Fibroblast of pulmonary artery (primary cell): ENCODE results near the gene SELENOO.
A peak's percentile ranks its signal among the peaks of the same experiment; 100 is the strongest.

Experiments used
- DNase-seq: peaks from one replicate; pipeline ENCODE4 v3.0.0-alpha.2; 2010; ENCODE audit warnings: low read depth
- H3K4me3 ChIP-seq: replicated peaks from 2 replicates; pipeline ENCODE4 v1.5.1; 2011; ENCODE audit warnings: low read depth, mild to moderate bottlenecking, control low read depth, low read length, moderate library complexity
- TF ChIP-seq, protein P1 (sequence below): IDR thresholded peaks from 2 replicates; pipeline ENCODE4 v1.5.1; 2011; ENCODE audit warnings: mild to moderate bottlenecking, control low read depth, low read length, inconsistent platforms; ENCODE audit errors: missing control alignments

The SELENOO gene

DNA sequence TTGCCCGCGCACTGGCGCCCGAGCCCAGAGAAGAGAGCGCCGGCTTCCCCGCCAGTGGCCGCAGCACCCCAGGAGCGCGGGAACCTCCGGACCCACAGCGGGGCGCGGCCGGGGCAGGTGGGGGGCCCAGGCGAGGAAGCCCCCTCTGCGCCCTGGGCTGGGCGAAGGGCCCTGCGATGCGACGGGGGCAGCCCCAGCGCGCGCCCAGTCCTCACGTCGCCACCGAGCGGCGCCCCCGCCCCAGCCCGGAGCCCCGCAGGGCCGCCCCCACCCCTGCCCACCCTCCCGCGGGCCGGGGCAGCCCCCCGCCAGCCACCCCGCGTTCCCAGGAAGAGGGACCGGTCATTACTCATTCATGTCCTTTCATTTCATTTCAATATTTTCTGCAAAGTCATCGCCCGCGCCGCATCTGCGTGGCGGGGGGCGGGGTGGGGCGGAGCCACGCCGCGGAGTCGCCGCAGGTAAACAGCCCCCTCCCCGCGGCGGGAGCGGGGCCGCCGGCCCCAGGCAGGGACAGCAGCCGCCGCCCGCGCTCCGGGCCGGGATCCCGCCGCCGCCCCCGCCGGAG, 31.0 kb upstream of the SELENOO start:
- TF ChIP-seq, protein P1, sequence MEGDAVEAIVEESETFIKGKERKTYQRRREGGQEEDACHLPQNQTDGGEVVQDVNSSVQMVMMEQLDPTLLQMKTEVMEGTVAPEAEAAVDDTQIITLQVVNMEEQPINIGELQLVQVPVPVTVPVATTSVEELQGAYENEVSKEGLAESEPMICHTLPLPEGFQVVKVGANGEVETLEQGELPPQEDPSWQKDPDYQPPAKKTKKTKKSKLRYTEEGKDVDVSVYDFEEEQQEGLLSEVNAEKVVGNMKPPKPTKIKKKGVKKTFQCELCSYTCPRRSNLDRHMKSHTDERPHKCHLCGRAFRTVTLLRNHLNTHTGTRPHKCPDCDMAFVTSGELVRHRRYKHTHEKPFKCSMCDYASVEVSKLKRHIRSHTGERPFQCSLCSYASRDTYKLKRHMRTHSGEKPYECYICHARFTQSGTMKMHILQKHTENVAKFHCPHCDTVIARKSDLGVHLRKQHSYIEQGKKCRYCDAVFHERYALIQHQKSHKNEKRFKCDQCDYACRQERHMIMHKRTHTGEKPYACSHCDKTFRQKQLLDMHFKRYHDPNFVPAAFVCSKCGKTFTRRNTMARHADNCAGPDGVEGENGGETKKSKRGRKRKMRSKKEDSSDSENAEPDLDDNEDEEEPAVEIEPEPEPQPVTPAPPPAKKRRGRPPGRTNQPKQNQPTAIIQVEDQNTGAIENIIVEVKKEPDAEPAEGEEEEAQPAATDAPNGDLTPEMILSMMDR = no peak
- peak overlapping the region; percentile 42 for H3K4me3 ChIP-seq
- DNase-seq = peak; percentile 37

DNA sequence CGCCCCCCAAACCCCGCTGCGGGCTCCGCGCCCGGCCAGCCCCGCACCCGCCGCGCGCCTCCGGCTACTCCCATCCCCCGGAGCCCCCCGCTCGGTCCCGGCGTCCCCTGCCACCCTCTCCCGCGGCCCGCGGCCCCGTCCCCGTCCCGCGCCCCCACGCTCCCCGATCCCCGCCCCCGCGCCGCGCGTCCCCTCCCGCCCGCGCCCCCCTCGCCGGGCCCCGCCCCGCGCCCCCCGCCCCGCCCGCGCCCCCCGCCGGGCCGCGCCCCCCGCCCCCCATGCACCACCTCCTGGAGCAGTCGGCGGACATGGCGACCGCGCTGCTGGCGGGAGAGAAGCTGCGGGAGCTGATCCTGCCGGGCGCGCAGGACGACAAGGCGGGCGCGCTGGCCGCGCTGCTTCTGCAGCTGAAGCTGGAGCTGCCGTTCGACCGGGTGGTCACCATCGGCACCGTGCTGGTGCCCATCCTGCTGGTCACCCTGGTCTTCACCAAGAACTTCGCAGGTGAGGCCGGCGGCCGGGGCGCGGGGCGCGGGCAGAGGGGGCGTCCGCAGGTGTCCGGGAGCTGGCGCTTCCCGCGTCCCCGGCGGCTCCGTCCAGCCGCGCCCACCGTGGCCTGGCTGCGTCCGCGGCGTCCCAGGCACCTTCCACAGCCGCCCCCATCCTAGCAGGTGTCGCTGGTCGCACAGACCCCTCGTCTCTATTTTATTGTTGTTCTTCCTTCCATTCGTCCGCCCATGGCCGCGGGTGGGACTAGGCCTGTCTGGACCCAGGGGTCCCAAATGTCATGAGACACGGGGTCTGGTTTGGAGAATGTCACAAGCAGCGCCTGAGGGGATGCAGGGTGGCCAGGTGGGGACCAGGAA, 30.1 kb upstream of the SELENOO start, which contains the start of gene PANX2:
PANX2 (plus strand) TSS at position 279 of the 866 bp plus-strand sequence; CDS start at position 279, 0 bp downstream.
- peak within 1 kb of the TSS; percentile 56 for H3K4me3 ChIP-seq
- TF ChIP-seq, protein P1 = no peak
- DNase-seq = peak; percentile 24

DNA sequence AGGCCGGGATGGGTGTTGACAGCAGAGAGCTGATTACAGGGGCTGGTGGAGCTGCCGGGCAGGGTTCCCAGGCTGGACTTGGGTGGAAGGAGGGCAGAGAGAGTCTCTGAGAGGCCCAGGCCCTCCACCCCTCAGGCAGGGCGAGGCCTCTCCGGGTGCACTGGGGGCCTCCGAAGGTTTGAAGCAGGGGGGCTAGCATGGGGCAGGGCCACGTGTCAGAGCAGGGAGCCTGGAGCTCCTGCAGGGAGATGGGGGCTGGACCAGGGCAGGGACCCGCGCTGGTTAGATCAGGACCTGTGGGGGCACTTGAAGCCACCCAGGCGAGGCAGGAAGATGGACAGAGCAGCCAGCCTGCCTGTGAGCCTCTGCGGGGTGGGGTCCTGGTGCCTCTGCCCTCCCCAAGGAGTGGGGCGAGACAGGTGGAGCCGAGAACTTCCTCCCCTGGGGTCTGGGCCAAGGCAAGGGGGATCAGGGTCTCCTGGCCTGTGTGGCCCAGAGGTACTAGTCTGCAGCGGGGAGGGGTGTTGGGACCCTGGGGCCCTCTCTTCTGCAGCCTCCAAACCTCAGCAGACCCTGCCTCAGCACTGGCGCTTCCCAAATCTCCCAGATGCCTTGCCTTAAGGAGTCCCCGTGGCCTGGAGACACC, 29.4 kb upstream of the SELENOO start:
- H3K4me3 ChIP-seq = peak overlapping the region; percentile 56
- no peak for DNase-seq

DNA sequence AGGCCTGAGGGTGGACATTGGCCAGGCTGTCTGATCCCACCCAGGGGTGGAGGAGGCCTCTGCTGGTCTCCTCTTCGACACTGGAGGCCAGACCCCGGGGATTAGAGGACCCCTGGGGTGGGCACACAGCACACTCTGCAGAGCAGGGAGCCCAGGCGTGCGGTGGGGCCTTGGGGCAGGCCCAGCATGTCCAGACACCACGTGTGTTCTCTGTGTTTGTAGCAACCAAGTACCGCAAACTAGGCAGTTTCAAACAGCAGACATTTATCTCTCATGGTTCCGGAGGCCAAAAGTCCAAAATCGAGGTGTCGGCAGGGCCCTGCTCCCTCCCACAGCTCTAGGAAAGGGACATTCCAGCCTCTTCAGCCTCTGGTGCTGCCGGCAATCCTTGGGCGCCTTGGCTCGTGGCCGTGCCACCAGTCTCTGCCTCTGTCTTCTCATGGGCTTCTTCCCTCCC, 28.8 kb upstream of the SELENOO start:
- H3K4me3 ChIP-seq = no peak overlapping the region
- TF ChIP-seq, protein P1 = no peak
- no peak for DNase-seq

More for the DNA sequence above, 29.4 kb upstream of the SELENOO start:
- TF ChIP-seq, protein P1 = no peak

DNA sequence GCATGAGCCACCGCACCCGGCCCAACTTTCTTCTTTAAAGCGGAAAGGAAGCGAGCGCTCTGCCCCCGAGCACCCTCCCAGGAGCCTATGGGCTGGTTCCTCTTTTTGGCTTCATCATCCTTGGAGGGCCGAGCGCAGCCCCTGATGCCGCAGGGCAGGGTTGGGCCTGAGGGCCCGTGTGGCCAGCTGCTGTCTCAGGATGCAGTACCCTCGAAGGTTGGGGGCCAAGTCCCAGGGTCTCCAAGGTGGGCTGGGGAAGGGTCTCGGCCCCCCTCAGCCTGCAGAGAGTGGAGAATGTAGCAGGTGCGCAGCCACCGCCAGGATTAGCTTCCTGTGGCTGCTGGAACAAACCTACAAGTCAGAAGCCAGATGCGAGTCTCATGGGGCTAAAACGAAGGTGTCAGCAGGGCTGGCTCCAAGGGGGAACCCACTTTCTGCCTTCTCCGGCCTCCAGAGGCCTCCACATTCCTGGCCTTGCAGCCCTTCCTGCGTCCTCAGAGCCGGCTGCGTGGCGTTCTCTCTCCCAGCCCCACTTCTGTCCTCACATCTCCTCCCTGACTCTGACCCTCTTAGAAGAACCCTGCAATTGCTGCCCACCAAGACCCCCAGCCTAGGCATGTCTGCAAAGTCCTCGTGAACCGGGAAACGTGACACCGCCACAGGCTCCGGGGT, 27.4 kb upstream of the SELENOO start:
- DNase-seq = no peak
- H3K4me3 ChIP-seq = no peak overlapping the region
- TF ChIP-seq, protein P1 = no peak

DNA sequence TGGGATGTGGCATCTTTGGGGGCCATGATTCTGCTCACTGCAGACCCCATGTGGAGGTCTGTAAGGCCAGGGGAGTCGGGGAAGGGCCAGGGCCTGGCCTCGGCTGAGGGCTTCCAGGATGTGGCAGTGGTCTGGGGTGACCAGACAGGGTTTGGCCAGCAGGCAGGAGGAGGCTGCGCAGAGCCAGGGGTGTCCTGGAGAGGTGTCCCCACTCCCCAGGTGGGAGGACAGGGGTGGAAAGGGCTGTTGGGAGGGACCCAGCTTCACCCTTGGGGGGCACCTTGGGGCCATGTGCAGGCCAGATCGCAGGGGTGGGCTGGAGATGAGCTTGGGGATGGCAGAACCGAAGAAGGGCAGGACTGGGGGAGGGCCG, 26.8 kb upstream of the SELENOO start:
- TF ChIP-seq, protein P1 = no peak
- DNase-seq = no peak
- H3K4me3 ChIP-seq = no peak overlapping the region
